HG02885 (cell line): Measurements from ENCODE around the gene LRRC72.
"Not testable (repeated sequence)": the region's sequence is repeated elsewhere in the genome, so short reads cannot be mapped to it uniquely, and the experiment has no call there.

Experiments used
- ATAC-seq: cut with Tn5 transposase; IDR thresholded peaks from one replicate; pipeline ENCODE4 v1.9.1; 2021; ENCODE audit warnings: mild to moderate bottlenecking; ENCODE audit not compliant: unreplicated experiment, poor library complexity

Gene LRRC72

DNA sequence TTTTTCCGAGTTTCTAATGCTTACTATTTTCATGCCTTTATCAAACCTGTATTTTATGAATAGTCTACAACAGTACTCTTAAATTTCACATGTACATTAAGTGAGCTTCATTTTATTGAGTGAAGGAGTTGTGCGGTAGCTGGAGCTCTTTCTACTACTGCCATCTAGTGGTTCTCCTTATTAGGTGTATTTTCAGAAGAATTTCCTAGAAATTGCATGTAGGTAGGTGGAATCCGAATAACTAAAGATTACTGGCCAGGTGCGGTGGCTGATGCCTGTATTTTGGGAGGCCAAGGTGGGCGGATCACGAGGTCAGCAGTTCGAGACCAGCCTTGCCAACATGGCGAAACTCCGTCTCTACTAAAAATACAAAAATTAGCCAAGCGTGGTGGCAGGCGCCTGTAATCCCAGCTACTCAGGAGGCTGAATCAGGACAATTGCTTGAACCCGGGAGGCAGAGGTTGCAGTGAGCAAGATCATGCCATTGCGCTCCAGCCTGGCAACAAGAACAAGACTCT lies 38.3 kb downstream of the LRRC72 start:
- ATAC-seq = peak; percentile 72

DNA sequence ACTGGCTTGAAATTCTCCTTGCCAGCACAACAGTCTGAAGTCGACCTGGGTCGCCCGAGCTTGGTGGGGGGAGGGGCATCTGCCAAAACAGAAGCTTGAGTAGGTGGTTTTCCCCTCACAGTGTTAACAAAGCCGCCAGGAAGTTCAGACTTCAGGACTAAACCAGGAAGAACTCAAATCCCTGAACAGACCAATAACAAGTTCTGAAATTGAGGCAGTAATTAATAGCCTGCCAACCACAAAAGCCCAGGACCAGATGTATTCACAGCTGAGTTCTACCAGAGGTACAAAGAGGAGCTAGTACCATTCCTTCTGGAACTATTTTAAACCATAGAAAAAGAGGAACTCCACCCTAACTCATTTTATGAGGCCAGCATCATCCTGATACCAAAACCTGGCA lies 45.3 kb downstream of the LRRC72 start:
- ATAC-seq = no peak

DNA sequence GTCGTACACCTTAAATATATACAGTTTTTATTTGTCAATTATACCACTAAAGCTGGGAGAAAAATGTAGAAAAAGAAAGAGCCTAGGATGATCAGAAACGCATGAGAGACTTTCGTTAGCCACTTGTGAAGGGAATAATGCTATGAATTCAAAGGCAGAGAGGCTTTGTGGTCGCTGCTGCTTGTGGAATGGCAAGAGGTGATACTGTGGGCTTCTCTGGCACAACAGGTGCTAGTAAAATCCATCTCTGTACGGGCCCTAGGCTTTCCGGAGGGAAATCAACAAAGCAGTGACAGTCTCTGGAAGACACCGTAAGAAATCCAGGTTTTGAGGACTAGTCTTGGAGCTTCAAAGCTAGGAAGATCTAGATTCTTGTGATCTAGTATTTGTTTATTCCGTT lies 52.6 kb downstream of the LRRC72 start:
- ATAC-seq = no peak

DNA sequence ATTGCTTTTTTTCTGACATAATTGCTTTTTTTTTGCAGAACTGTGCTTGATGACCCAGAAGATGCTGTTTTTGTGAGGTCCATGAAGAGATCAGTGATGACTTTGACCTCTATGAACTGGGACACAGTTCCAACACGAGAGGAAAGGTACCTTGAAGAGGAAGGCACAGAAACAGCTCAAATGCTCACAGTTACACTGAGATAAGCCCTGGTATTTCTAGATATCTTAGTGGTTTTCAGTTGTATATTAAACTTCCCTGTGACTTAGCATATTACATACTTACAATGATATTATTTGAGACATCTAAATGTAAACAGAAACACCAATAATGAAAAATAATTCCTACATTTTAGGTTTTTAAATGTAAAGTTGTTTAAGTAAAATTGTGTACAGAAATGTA lies 54.7 kb downstream of the LRRC72 start:
- ATAC-seq = no peak

DNA sequence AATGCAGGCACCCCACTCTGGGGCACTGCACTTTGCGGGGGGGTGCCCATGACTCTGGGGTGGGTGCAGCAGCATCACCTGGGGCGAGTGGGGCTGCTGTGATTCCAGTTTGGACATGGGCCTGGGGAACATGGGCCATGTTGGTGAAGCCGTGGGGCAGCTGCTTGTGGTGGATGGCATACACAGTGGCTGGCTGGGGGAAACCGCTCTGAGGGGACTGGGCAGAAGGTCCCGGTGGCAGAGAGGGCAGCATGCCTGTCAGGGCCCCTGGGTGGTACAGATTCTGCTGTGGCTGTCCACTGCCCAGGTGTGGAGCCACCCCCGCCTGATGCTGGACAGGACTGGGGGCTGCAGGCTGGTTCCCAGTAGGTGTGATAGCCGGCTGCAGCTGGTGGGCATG lies 57.2 kb downstream of the LRRC72 start:
- ATAC-seq = no peak

DNA sequence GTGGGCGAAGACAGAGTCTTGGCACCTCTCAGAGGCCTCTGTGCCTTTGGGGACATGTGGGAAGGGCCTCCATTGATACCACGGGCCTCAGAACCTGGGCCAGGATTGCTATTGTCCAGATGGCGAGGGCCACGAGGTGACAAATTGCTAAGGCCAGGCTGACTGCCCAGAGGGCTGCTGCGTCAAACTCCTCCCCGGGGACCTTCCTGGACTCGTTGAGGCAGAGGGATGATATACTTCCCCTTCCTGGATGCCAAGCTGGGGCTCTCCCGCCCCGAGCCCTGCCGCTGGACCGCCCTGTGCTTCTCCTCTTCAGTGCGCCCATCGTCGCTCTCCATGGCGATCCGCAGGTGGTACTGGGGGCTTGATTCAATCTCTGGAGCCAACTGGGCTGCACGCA lies 58.9 kb downstream of the LRRC72 start:
- ATAC-seq = no peak

DNA sequence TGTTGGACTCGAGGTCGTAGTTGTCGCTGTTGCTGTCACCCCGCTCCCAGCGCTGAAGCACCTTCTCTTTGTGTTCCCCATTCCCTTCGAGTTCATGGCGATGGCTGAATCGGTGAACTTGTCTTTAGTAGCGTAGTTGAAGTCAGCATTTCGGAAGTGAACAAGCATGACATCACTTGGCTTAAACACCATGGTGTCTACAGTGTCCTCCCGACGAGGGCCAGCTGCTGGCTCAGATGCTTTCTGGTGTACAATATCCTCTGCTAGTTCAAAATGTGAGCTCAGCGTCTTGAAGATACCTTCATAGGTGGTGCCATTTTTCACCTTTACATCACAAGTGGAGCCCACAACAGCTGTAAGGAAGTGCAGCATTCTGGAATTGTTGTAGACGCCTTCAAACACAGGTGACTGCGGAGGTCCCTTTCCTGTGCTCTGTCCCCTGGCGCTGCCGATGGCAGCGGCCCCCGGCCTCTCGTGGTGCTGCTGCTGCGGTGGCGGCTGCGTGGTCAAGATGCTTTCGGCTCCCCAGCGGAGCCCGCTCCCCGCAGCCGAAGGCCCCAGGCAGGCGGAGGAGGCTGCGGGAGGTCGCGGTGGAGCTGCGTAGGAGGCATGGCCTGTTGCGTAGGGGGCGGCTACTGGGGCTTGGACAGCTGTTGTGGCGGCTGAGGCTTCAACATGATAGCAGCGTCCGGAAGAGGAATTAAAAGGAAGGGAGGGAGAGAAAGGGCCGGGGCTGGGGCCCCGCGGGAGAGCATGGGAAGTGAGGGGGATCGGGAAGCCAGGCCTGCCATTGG lies 59.7 kb downstream of the LRRC72 start:
- no peak for ATAC-seq

DNA sequence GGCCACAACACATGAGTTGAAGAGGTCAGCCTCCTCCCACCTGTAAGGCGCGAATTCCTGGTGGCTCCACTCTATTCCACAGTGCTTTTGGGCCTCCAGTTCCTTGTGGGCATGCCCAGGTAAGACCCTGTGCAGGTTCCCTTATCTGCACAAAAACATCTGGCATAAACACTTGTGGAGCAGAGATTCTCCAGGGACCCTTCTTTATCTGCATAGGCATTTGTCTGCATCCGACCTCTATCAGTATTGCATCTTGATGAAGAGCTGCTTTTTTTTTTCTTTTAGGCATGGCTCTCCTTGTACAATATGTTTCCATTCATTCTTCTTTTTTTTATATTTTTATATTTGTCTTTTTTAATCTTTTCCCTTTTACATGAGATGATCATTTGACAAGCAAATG lies 60.5 kb downstream of the LRRC72 start:
- ATAC-seq = no peak

DNA sequence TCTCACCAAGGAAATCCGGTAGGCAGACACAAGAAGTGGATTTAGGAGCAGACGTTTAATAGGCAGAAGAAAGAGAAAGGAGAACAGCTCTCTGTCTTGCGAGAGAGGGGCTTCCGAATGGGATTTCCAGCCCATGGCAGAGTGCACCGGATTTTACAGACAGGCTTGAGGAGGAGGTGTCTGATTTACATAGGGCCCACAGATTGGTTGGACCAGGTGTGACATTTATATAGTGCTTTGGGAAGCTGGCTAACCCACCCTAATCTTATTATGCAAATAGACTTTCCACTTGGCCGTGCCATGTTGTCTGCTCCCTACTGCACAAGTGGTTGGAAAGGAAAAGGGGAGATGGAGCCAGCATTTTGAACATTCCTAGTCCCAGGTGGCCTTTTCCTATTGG lies 61.2 kb downstream of the LRRC72 start:
- ATAC-seq = no peak

DNA sequence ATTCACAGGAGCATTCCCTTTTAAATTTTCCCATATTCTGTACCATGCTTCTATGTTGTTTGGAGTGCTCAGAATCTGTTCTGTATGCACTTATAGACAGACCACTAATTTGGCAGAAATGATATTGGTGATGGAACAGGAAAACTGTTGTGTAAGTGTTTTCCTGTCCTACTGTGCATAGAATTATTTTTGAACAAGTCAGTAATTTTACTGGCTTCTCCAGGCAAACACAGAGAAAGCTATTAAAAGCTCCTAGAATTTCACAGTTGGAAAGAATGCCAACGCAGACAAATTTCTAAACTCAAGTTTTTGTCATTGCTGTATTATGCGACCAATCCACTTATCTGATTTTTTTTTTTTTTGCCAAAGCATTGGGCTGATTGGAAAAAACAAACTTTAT lies 63.3 kb downstream of the LRRC72 start:
- ATAC-seq = no peak

DNA sequence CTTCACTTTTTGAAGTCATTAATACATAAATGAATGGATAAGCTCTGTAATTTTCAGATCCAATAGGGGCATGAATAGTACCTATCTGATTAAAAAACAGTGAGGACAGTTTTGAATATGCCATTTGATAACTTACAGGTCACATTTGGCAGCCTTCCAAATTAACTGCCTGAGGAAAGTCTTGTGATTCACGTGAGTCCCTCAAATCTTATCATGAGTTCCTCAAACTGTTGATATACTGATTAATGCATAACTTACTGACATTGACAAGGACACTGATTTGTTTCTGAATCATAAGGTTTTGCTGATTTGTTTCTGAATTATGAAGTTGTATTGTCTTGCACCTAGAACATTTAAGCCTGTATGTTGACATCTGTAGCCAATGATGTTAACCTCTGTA lies 63.8 kb downstream of the LRRC72 start:
- ATAC-seq = no peak

DNA sequence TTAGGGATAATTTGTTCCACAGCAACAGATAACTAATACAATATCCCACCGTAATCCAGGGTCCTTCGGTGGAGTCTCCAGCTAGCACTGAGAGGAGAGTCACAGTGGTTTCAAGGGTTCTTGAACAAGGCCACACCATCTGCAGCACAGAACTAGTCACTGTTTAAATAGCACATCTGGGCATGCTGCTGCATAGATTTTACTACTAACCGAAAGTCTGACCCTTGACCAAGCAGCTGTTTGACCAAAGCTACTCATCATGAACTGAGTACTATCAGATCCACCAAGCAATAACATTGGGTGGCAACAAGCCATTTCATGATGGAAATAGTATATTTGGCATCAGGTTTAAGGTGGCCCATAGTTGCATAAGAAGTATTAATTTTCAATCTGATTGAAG lies 65.8 kb downstream of the LRRC72 start:
- ATAC-seq = no peak

DNA sequence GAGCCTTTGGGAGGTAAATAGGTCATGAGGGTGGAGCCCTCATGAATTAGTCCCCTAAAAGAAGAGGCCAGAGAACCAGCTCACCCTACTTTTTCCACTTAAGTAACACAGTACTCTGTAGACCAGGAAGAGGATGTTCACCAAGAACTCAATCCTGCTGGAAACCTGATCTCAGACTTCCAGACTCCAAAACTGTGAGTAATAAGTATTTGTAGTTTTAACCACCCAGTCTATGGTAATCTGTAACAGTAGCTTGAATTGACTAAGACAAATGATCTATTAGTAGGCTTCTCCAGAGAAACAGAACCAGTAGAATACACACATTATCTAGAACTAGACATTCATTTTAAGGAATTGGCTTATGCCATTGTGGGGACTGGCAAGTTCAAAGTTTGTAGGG lies 67.4 kb downstream of the LRRC72 start:
- no peak for ATAC-seq

DNA sequence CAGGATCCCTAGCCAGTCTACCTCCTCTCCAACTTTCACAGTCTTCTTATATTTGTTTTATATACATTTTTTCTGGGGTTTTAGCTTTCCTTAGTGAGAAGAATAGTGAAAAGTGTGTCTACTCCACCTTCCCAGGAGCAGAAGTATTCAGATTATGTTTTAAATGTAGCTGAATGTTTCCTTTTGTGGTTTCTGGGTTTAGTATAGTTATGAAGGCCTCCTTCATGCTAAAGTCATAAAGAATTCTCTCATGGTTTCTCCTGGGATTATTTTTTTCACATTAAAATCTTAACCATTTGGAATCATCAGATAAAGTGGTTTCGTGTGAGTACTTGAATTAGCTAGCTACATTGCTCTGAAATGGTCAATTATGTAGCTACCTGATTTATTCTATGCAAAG lies 68.1 kb downstream of the LRRC72 start:
- ATAC-seq = no peak

DNA sequence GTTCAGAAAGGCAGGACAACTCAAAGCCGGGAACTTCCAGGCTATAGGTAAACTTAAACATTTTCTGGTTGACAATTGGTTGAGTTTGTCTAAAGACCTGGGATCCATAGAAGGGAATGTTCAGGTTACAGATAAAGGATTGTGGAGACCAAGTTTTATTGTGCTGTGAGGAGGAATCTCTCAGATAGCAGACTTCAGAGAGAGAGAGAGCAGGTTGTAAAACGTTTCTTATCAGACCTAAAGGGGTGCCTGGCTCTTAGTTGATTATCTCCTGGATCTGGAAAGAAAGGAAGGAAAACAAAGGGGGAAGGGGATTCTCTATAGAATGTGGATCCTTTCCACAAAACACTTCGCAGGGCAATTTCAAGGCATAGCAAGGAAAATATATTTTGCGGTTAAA lies 69.0 kb downstream of the LRRC72 start:
- not testable (repeated sequence) for ATAC-seq

DNA sequence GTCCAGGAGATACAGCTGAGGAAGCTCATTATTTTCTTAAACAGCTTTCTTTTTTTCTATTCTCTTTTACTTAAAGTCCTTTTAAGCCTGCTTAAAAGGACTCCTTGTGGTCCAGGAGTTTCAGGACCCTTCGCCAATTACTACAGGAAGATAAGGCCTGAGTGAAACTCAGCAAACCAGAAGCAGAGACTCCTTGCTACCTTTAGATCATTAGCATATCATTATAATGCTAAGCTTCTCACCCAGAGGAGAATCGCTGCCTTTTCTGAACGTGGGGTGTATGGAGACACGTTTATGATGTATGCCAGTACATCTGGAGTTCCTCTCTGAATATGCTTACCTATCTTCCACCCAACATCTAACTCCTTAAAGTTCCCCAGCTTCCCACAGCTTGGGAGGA lies 71.4 kb downstream of the LRRC72 start:
- ATAC-seq = no peak

DNA sequence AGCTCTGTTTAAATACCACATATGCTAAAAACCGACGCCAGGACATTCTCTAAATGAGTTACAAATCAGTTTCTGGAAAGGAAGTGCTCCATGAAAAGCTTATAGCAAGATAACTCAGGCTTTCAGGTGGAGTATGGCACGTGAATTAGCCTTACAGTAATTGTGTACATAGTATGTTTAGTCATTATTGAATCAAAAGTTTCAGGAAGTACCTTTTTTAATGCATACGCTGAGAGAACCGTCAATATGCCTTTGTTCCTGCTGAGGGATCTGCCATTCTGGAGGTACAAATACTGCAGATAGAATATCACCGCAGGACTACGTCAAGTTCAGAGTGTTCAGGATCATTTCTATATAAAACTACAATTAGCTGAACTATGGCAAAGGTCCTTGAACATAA lies 73.2 kb downstream of the LRRC72 start:
- no peak for ATAC-seq

DNA sequence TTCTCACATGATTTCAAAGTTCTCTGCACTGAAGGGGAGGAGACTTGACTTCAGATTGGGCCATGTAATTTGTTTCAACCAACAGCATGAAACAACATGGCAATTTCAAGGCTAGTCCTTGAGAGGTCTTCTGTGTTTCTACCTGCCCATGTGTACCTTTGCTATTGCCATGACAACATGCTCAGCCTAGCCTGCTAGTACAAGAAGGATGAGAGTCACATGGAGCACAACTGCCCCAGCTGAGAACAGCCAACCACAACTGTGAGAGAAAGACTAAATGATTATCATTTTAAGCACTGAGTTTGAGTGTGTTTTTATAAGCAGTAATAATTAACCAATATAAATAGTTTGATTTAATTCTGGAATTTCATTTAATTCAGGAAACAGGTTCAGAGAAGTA lies 77.0 kb downstream of the LRRC72 start:
- ATAC-seq = no peak

DNA sequence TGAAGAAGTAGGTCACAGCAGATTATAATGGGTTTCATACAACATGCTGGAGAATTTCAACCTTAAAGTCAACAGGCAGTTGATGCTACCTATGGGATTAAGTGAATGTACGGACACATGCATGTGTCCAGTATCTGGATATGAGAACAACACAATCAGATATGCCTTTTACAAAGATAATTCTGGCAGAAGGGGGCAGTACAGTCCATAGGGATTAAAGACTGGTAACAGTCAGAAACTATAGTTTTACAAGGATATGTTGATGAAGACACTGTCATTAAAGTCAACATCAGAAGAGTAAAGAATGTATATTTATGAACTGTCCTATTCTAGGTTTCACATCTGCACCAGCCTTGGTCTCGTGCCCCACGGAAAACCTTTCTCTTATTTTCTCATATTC lies 77.4 kb downstream of the LRRC72 start:
- no peak for ATAC-seq

DNA sequence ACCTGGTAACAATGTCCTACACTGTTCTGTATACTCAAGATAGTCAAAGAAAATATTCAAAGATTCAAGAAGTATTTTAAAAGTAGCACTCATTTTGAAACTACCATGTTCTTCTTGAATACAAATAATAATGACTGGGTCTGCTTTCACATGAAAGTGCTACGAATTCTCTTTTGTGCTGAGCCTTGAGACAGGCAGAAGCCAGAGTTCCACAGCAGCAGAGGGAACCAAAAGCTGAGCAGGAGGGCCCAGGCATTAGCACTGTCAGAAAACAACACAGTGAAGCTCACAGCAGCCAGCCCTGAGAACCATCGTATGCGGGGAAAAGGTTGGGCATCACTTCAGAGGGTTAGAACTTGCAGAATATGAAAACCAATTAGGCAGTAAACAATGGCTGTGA lies 80.1 kb downstream of the LRRC72 start:
- peak; percentile 43 for ATAC-seq

DNA sequence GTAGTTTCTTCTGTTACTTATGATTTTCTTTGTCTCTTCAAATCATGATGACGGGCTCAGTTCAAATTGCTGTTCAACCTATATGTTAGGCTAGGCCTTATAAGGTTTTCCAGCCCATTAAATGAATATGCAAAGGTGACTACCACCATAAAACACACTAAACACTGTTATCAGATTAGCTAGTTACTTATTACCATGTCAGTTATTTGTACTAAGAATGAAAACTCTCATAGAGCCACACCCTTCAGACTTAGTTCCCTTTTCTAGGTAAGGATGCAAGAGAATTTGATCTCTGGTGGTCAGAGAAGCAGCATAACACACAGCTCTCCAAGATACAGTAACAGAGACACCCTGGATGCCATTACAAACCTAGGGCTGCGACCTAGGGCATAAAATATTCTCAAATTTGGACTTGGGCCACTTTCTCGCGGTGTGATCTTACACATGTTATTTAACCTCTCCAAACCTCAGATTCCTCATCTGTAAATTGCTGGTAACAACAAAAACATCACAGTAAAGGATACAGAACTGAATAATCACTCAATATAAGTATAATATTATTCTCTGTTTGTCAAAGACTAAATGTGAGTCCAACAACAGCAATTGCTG lies 83.3 kb downstream of the LRRC72 start:
- peak; percentile 79 for ATAC-seq

DNA sequence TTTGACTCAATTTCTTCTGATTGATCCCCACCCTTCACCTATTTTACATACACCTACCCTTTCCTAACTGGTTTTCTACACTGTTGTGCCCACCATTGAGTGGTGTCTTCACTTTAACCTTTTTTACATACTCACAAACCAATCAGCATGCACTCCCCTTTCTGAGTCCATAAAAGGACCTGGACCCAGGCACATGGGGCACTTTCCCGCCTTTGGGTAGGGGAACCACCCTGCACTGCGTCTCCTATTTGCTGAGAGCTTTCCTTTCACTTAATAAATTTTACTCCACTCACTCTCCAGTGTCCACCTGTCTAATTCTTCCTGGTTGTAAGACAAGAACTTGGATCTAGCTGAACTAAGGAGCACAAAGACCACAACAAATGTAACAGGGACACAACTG lies 85.1 kb downstream of the LRRC72 start:
- ATAC-seq = no peak
